GM12891 (cell line): ENCODE data around the gene COA5.

Experiments
- PAX5 ChIP-seq: IDR thresholded peaks from 2 replicates; pipeline ENCODE4 v1.6.1; 2011; ENCODE audit warnings: low read length, moderate library complexity, mild to moderate bottlenecking; ENCODE audit not compliant: insufficient read depth, severe bottlenecking
- POLR2A ChIP-seq: IDR thresholded peaks from 2 replicates; pipeline ENCODE4 v1.6.1; 2011; ENCODE audit warnings: low read depth, low read length, control low read depth
- POLR2AphosphoS5 ChIP-seq: IDR thresholded peaks from 2 replicates; pipeline ENCODE4 v1.6.1; 2011; ENCODE audit warnings: low read depth, low read length, control low read depth
- POU2F2 ChIP-seq: IDR thresholded peaks from 2 replicates; pipeline ENCODE4 v1.6.1; 2011; ENCODE audit warnings: low read depth, mild to moderate bottlenecking, control low read depth, low read length, moderate library complexity
- TAF1 ChIP-seq: IDR thresholded peaks from 2 replicates; pipeline ENCODE4 v1.6.1; 2011; ENCODE audit warnings: low read depth, low read length, control low read depth

DNA sequence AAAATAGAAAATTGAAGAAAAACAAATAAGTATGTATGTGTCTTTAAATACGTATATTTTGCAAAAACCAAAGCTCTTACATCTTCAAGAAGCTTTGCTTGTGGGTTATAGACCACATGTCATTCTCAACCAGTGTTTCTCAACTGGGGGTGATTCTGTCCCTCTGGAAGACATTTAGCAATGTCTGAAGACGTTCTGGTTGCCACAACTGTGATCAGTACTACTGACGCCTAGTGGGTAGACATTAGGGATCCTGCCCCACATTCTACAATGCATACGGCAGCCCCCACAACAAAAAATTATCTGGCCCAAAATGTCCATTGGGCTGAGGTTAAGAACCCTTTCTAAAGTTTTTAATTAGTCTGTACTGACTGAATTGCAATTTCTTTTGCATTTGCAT is 48.5 kb upstream of the COA5 start:
- no peak for TF ChIP-seq POLR2A
- TF ChIP-seq POLR2AphosphoS5 = no peak
- TF ChIP-seq TAF1 = no peak
- no peak for TF ChIP-seq PAX5
- TF ChIP-seq POU2F2 = no peak
